SK-N-MC (cell line): ENCODE data around the gene CAB39L.

Experiments used
- EZH2 ChIP-seq: fragments of 200-600 bp; sonication (generic); IDR thresholded peaks from one replicate; pipeline ENCODE4 v1.6.1; 2017; ENCODE audit warnings: antibody characterized with exemption
- POLR2AphosphoS5 ChIP-seq: IDR thresholded peaks from 2 replicates; pipeline ENCODE4 v1.6.1; 2012; ENCODE audit warnings: mild to moderate bottlenecking, low read depth, low read length, borderline replicate concordance

GRCh38 chr13:49265822-49266221 is 178.0 kb downstream of the CAB39L start:
- TF ChIP-seq EZH2 (no peak), POLR2AphosphoS5 (no peak)
